Inferior parietal cortex (tissue), 1 donor: ENCODE measurements around the gene SP6.

Experiments
- DNase-seq: peaks from one replicate; pipeline ENCODE4 v3.0.0-alpha.2; 2016; ENCODE audit errors: extremely low spot score

Gene SP6

GRCh38 chr17:47879776-47880454, 29.0 kb upstream of the SP6 start:
- DNase-seq: no peak

GRCh38 chr17:47879028-47879585, 28.1 kb upstream of the SP6 start:
- DNase-seq: no peak

- DNase-seq: no peak
Observed at GRCh38 chr17:47878203-47879027, 27.5 kb upstream of the SP6 start.

DNA sequence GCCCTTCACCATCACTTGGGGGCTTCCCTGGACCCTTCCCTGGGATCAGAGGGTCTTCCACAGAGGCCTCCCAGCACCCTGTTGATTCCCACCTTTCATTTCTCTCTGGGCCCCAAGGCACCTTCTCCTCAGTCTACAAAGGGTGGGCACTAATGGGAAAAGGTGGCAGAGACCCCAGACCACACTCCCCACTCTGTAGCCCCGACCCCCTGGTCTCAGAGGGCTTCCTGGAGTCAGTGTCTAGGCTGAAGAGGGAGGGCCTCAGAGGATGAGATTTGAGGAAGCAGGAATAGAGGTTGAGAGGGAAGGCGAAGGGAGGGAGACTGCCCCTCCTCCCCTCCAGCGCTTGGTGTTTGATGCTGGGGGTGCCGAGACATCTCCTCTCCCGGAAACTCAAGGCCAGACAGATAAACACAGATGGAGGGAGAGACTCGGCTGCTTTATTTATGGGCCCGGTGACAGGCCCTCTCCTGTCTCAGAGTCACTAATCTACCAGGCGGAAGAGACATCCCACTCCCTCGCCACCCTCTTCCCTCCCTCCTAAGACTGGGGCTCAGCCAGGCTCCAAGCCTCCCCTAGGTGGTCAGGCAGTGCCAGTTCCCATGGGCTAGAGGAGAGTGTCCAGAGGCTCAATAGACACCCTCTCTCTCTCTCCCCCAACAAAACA, 26.5 kb upstream of the SP6 start:
- no peak for DNase-seq

- DNase-seq: no peak
Observed at GRCh38 chr17:47875011-47875985, 24.3 kb upstream of the SP6 start.

- DNase-seq: no peak
Observed at GRCh38 chr17:47873200-47874090, 22.5 kb upstream of the SP6 start.

DNA sequence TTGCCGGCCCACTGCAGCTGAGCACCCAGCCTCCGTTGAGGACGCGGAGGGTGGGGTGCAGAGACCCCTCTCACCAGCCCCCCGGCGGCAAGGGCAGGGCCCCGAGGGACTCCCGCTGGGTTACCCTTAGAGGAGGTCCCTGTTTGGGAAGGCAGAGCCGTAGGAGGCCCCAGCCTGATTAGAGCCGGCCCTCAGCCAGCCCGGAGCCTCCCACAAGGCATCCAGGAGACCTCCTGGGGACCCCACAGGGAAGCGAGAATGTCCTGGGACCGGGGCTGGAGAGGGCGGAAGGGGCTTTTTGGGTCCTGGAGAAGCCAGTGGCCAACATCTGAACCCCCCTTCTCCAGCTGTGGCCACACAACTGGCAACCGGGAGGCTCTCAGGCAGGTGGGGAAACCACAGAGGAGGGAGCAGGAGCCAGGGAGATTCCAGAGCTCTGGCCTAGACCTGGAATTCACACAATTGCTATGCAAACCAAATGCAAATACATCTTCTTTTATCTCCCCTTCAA, 21.7 kb upstream of the SP6 start:
- DNase-seq: no peak

- DNase-seq: no peak
Observed at GRCh38 chr17:47872019-47872650, 21.2 kb upstream of the SP6 start.

DNA sequence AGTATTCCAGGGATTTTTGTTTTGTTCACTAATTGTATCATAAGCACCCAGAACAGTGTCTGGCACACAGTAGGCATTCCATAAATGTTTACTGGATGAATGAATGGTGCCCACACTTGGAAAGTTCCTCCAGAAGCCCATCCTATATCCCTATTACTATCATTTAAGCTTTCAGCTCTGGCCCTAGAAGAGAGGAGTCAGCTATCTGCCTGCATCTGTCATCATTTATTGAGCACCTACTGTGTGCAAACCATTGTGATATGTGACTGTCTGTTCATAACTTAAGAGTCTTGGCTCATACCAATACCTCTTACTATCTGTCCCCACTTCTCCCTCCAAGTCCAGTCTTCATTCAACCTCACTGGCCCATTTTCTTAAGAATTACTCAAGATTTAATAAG, 20.1 kb upstream of the SP6 start:
- no peak for DNase-seq

DNA sequence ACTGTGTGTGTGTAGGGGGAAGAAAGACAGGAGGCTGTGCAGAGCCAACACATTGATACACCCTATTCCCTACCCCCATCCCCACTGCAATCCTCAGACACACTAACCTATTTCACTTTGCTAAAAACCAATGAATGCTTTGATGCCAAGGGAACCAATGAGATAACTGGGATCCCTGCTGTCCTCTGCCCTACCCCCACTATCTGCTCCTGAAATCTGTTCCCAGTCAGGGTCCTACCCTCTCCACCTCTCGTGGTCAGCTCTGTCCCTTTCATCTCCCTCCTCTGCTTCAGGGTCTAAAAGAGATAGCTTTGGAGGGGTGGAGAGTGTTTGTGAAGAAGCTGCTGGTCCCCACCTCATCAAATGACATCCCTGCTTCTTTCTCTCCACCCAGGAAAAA, 19.1 kb upstream of the SP6 start:
- no peak for DNase-seq

DNA sequence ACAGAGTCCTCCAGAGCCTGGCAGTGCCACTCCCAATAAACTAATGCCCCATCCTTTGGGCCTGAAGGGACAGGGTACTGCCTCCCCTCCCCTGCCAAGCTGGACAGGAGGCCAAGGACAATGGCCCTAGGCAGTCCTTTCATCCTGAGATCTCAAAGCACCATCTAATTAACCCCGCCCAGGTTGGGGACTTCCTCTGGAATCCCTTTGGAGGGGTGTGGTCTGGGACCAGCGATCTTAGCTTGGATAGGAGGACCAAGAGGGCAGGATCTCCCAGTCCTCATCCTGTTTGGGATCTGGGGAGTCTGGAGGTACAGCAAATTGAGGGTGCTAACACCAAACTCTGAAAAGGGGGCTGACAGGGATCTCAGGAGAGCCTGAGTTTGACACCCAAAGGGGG, 18.2 kb upstream of the SP6 start:
- no peak for DNase-seq

DNA sequence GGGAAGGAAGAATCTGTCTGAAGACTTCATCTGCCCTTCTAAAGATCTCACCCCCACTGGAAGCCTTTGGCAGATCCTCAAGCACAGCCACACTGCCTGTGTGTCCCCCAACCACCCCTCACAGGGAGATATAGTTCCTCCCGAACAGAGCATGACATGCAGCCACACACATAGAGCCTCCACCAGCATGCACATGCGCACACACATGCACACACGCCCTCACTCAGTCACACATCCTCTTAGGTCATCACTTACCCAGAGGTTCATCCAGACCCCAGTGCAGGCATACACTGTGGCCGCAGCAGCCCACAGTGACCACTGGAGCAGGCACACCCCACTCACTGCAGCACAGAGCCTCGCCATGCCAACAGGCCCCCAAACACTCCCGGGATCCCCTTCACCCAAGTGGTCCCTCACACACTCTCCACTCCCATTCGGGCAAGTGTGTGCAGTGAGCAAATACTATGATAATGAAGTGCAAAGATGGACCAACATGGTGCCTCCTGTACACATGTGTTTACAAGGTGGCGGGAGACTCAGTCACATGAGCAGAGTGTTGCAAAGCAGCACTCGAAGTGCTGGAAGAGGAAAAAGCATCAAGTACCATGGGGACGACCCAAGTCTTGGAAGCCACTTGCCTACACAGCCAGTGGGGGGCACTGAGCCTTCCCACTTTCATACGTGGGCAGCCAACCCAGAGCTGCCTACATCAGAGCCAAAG, 17.0 kb upstream of the SP6 start:
- no peak for DNase-seq

DNA sequence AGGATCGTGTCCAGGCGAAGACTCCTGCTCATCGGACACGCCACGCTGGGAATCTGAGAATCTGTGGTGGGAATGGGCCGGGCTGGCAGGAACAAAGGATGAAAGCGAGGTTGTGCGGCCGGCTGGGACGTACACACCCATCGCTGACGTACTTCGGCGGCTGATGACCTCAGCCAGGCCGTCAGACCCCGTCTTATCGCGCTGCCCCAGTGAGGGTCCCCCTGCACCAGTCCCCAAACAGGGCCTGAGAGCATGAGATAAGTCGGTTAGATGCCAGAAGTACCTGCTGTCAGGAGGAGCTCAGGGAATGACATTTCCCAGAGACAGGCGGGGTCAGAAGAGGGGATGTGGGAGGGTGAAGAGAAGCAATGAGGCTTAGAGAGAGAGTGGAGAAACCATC, 16.0 kb upstream of the SP6 start:
- DNase-seq: peak; percentile 37

- no peak for DNase-seq
Observed at GRCh38 chr17:47864791-47865216, 13.8 kb upstream of the SP6 start.

DNA sequence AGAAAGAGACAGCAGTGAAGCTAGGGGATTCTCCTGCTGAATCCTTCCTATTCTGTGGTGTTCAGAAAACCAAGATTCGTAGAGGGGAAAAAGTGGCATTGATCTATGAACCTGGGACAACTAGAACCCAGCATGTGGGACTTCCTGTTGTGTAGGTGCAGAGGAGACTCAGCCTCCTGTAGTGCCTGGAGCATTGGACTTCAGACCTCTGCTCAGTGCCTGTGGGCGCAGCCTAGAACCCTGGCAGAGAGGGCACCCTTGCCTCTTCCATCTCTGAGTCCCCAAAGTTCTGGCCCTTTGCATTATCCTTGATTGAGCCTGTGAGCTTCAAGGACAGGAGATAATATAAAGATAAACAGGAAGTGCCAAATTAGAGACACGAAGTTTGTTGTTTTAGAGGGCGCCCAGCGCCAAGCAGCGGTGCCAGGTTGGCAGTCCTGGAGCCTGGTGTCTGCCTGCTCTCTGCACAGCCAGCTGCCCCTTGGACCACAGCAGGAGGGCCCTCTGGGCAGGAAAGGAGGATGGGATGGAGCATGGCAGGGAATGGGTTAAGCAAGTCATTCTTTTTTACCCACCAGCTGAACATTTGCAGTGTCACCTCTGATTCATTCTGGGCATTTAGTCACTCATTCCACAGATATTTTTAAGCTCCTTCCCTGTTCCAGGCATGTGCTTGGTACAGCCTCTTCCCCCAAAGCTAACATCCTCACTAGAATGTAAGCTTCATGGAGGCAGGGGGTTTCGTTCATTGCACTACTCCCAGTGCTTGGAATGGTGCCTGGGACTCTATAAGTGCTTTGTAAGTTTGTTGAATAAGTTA, 11.9 kb upstream of the SP6 start:
- DNase-seq: no peak

DNA sequence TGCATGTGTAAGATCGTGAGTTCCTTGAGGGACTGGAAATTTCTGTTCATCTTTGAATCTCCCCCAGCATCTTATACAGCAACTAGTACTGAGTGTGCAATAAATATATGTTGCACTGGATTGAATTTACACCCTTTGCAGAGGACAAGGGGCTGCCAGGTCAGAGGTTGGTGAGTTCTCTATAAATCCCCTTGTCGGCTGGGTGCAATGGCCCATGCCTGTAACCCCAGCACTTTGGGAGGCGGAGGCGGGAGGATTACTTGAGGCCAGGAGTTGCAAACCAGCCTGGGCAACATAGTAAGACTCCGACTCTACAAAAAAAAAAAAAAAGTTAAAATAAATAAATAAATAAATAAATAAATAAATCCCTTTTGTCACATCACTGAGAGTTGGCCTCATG, 9.4 kb upstream of the SP6 start:
- DNase-seq: no peak

- no peak for DNase-seq
Observed at GRCh38 chr17:47857551-47858455, 6.8 kb upstream of the SP6 start.
